Left hindlimb (tissue), 1 donor: ENCODE results near the gene EIF4E2.

ENCODE experiments used
- DNase-seq: peaks from one replicate; pipeline ENCODE4 v3.0.0-alpha.2; 2018

EIF4E2 gene

GRCh38 chr2:232604535-232604934 lies 54.0 kb downstream of the EIF4E2 start:
- DNase-seq, result no peak

- DNase-seq, result no peak
These were observed 56.5 kb downstream of the EIF4E2 start for GRCh38 chr2:232607011-232607410.

GRCh38 chr2:232609607-232610006 lies 59.1 kb downstream of the EIF4E2 start:
- DNase-seq, result no peak

GRCh38 chr2:232610081-232610480 lies 59.6 kb downstream of the EIF4E2 start:
- DNase-seq, result no peak

GRCh38 chr2:232611061-232611460 lies 60.6 kb downstream of the EIF4E2 start:
- DNase-seq, result no peak

GRCh38 chr2:232611559-232612218 lies 61.2 kb downstream of the EIF4E2 start:
- no peak for DNase-seq

GRCh38 chr2:232613538-232614134 lies 63.1 kb downstream of the EIF4E2 start:
- DNase-seq, result no peak

GRCh38 chr2:232615339-232615738 lies 64.8 kb downstream of the EIF4E2 start:
- DNase-seq, result no peak
